SU-DHL-6 (cell line): ENCODE measurements around the gene GPHN.

Experiments used
- H2AFZ ChIP-seq: fragments of 200-600 bp; sonication (generic); 2 replicates; pipeline ENCODE4 v1.6.1; 2014; ENCODE audit warnings: low read depth, mild to moderate bottlenecking, moderate library complexity, mixed read lengths, antibody characterized with exemption, low read length; ENCODE audit not compliant: severe bottlenecking
- H3F3A ChIP-seq: fragments of 200-600 bp; shearing (Covaris generic); 2 replicates; pipeline ENCODE4 v1.6.0; 2016; ENCODE audit warnings: antibody characterized with exemption, mild to moderate bottlenecking; ENCODE audit not compliant: insufficient read depth
- H3K27ac ChIP-seq: fragments of 200-600 bp; sonication (generic); 2 replicates; pipeline ENCODE4 v1.5.1; 2016; ENCODE audit warnings: low read depth, mild to moderate bottlenecking, low read length, moderate library complexity, mixed read lengths
- H3K27me3 ChIP-seq: fragments of 200-600 bp; sonication (generic), shearing (Covaris generic); 2 replicates; pipeline ENCODE4 v1.6.0; 2014; ENCODE audit warnings: mild to moderate bottlenecking, low read length
- H3K36me3 ChIP-seq: fragments of 200-600 bp; sonication (generic); 2 replicates; pipeline ENCODE4 v1.6.1; 2014; ENCODE audit warnings: mild to moderate bottlenecking, low read length, mixed read lengths
- H3K4me2 ChIP-seq: fragments of 300-600, 200-600 bp; shearing (Covaris generic), sonication (generic); 2 replicates; pipeline ENCODE4 v1.6.0; 2014; ENCODE audit warnings: low read length, low read depth, mild to moderate bottlenecking; ENCODE audit not compliant: poor library complexity, severe bottlenecking
- H3K4me3 ChIP-seq: fragments of 200-600 bp; sonication (generic); 2 replicates; pipeline ENCODE4 v1.5.1; 2014; ENCODE audit warnings: antibody characterized with exemption, low read length, mild to moderate bottlenecking, mixed read lengths; ENCODE audit not compliant: insufficient read depth, poor library complexity, severe bottlenecking
- H3K79me2 ChIP-seq: fragments of 200-600 bp; sonication (generic); 2 replicates; pipeline ENCODE4 v1.6.1; 2014; ENCODE audit warnings: mild to moderate bottlenecking, low read length, moderate library complexity; ENCODE audit not compliant: insufficient read depth
- H3K9ac ChIP-seq: fragments of 200-600 bp; sonication (generic); 2 replicates; pipeline ENCODE4 v1.7.0; 2014; ENCODE audit warnings: mild to moderate bottlenecking, low read length
- H3K9me2 ChIP-seq: fragments of 200-600 bp; sonication (generic); replicated peaks from 2 replicates; pipeline ENCODE4 v1.6.1; 2014; ENCODE audit warnings: low read length; ENCODE audit not compliant: insufficient read depth
- H3K9me3 ChIP-seq: fragments of 200-600 bp; sonication (generic); 2 replicates; pipeline ENCODE4 v1.6.1; 2014; ENCODE audit warnings: low read length, mixed read lengths; ENCODE audit not compliant: insufficient read depth
- H4K20me1 ChIP-seq: fragments of 200-600 bp; sonication (generic); 2 replicates; pipeline ENCODE4 v1.6.1; 2014; ENCODE audit warnings: low read depth, mild to moderate bottlenecking, antibody characterized with exemption, low read length, moderate library complexity, mixed read lengths
- EZH2phosphoT487 ChIP-seq: fragments of 200-600 bp; sonication (generic), shearing (Covaris generic); conservative IDR thresholded peaks from 2 replicates; pipeline ENCODE4 v1.6.1; 2018; ENCODE audit warnings: mild to moderate bottlenecking, antibody characterized with exemption, low read length, moderate library complexity, mixed read lengths
- TF ChIP-seq, protein P1 (sequence below): fragments of 200-600 bp; sonication (generic); IDR thresholded peaks from one replicate; pipeline ENCODE4 v1.5.1; 2017; ENCODE audit warnings: antibody characterized with exemption, mild to moderate bottlenecking, low read length, moderate library complexity; ENCODE audit not compliant: insufficient read depth, poor library complexity, severe bottlenecking

GPHN gene

DNA sequence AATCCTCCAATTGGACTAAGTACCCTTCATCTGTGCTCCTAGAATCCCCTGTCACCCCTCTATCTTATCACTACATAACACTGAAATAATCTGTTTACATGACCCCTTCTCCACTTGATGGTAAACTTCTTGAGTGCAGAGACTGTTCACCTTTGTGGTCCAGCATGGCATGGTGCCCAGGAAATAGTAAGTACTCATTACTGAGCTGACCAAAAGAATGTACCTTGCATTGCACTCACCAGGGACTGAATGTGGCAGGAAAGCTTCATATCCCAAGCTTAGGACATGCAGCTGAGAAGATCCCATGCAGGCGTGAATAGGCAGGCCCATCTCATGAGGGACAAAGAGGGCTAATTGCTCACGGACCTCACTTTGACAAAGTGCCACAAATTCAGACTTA, 679.9 kb downstream of the GPHN start:
- H3F3A ChIP-seq = no peaks in the 10 kb centered on the region
- no peak for TF ChIP-seq EZH2phosphoT487
- TF ChIP-seq, protein P1, sequence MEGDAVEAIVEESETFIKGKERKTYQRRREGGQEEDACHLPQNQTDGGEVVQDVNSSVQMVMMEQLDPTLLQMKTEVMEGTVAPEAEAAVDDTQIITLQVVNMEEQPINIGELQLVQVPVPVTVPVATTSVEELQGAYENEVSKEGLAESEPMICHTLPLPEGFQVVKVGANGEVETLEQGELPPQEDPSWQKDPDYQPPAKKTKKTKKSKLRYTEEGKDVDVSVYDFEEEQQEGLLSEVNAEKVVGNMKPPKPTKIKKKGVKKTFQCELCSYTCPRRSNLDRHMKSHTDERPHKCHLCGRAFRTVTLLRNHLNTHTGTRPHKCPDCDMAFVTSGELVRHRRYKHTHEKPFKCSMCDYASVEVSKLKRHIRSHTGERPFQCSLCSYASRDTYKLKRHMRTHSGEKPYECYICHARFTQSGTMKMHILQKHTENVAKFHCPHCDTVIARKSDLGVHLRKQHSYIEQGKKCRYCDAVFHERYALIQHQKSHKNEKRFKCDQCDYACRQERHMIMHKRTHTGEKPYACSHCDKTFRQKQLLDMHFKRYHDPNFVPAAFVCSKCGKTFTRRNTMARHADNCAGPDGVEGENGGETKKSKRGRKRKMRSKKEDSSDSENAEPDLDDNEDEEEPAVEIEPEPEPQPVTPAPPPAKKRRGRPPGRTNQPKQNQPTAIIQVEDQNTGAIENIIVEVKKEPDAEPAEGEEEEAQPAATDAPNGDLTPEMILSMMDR = no peak
- H3K4me3 ChIP-seq = no peak overlapping the region
- H3K79me2 ChIP-seq = no peaks in the 10 kb centered on the region
- H3K27ac ChIP-seq = no peak overlapping the region
- H4K20me1 ChIP-seq = no peaks in the 10 kb centered on the region
- no peak overlapping the region for H2AFZ ChIP-seq
- no peak overlapping the region for H3K4me2 ChIP-seq
- no peak overlapping the region for H3K9ac ChIP-seq
- no peaks in the 10 kb centered on the region for H3K9me2 ChIP-seq
- H3K27me3 ChIP-seq = no peaks in the 10 kb centered on the region
- no peaks in the 10 kb centered on the region for H3K9me3 ChIP-seq
- H3K36me3 ChIP-seq = no peaks in the 10 kb centered on the region

GRCh38 chr14:67188326-67188725, 680.4 kb downstream of the GPHN start:
- Histone ChIP-seq H3K9ac (no peak overlapping the region), H3K79me2 (no peaks in the 10 kb centered on the region), H3K9me2 (no peaks in the 10 kb centered on the region), H3K27ac (no peak overlapping the region), H2AFZ (no peak overlapping the region), H3F3A (no peaks in the 10 kb centered on the region), H3K27me3 (no peaks in the 10 kb centered on the region), H3K4me3 (no peak overlapping the region), H3K9me3 (no peaks in the 10 kb centered on the region), H4K20me1 (no peaks in the 10 kb centered on the region), H3K36me3 (no peaks in the 10 kb centered on the region), H3K4me2 (no peak overlapping the region)
- TF ChIP-seq, protein P1 = no peak
- no peak for TF ChIP-seq EZH2phosphoT487

DNA sequence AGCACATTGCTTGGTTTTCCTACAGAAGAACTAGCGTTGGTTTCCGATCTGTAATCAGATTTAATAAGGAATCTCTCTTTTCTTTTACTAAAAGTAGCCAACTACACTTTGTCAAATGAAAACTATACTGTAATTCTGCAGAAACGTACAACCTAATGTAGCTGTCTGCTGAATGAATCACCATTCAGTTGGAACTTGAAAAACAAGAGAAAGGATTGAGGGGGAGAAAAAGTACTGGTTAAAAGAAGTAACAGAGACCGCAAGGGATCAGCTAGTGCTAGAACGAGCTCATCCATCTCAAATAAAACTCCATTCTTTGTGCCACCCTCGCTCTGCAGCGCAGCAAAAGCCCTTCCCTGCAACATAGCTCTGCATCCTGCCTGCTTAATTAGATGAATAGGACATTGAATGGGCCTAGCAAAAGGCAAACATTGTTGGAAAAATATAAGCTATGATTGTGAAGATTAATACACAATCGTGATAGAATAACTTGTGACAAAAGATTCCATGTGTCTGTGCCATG, 683.9 kb downstream of the GPHN start:
- no peak overlapping the region for H3K27ac ChIP-seq
- H3K9ac ChIP-seq = no peak overlapping the region
- H3K9me2 ChIP-seq = no peaks in the 10 kb centered on the region
- no peaks in the 10 kb centered on the region for H3K9me3 ChIP-seq
- no peak overlapping the region for H3K4me2 ChIP-seq
- no peaks in the 10 kb centered on the region for H3K36me3 ChIP-seq
- no peak for TF ChIP-seq EZH2phosphoT487
- TF ChIP-seq, protein P1 = no peak
- no peak overlapping the region for H3K4me3 ChIP-seq
- no peaks in the 10 kb centered on the region for H3K27me3 ChIP-seq
- no peak overlapping the region for H2AFZ ChIP-seq
- no peaks in the 10 kb centered on the region for H3K79me2 ChIP-seq
- H4K20me1 ChIP-seq = no peaks in the 10 kb centered on the region
- no peaks in the 10 kb centered on the region for H3F3A ChIP-seq

- H4K20me1 ChIP-seq = no peaks in the 10 kb centered on the region
- no peak overlapping the region for H2AFZ ChIP-seq
- H3K9ac ChIP-seq = no peak overlapping the region
- H3K9me3 ChIP-seq = no peaks in the 10 kb centered on the region
- H3K9me2 ChIP-seq = no peaks in the 10 kb centered on the region
- TF ChIP-seq, protein P1 = no peak
- no peak for TF ChIP-seq EZH2phosphoT487
- no peaks in the 10 kb centered on the region for H3K36me3 ChIP-seq
- H3K27me3 ChIP-seq = no peaks in the 10 kb centered on the region
- H3K27ac ChIP-seq = no peak overlapping the region
- H3K4me2 ChIP-seq = no peak overlapping the region
- H3F3A ChIP-seq = no peaks in the 10 kb centered on the region
- no peak overlapping the region for H3K4me3 ChIP-seq
- H3K79me2 ChIP-seq = no peaks in the 10 kb centered on the region
These were observed 684.4 kb downstream of the GPHN start for GRCh38 chr14:67192366-67192765.
